ENCODE results near the gene RUVBL2.
"Not testable (repeated sequence)": the region's sequence is repeated elsewhere in the genome, so short reads cannot be mapped to it uniquely, and the experiment has no call there.

Gene RUVBL2

DNA sequence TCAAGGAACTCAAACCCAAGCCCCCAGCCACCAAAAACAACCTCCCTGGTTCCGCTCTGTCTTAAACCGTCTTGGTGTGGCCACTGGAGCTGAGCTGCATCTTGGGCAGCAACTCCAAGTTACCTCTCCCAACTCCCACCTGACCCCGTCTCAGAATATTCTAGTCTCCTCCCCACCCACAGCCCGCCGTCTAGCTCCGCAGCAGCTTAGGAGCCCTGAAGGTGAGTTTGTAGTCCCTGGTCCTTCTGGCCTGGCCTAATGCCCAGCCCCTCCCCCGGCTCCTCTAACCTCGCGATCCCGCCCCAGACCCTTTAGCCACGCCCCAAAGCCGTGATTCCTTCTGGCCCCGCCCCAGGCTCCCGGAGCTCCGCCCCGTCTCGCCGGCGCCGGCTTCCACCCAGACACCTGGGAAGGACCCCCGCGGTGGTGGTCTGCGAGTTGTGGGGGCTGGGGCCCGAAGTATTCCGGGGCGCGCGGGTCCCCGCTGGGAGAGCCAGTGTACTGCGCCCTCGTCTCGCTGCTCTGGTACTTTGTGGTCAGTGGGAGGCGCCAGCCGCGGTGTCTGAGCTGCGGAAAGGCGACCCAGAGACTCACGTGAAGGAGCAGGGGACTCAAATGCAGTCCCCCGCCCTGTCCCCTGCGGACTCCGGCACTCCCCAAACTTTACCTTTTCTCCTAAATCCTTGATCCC is 25.7 kb downstream of the RUVBL2 start:
- POLR2A ChIA-PET (ENCODE audit: low non-redundant PET) = interaction anchor here (0.6 kb wide), 1 partner anchor 11 kb away, joined by 10 read pairs; no protein-coding TSS in a partner anchor
- CTCF ChIA-PET = interaction anchor here (0.6 to 1.2 kb wide), 3 partner anchors 27 to 76 kb away, joined by 3 read pairs; partner anchors contain the start of gene GYS1
- peak; percentile 31 for TF ChIP-seq CTCF (conservative IDR thresholded peaks at IDR 0.05; ENCODE audit: low read depth)
- H3K27ac ChIP-seq = peak overlapping the region; percentile 48
- DNase-seq (ENCODE audit: low spot score) = peak; percentile 70

GRCh38 chr19:49020342-49020741 is 26.7 kb downstream of the RUVBL2 start:
- POLR2A ChIA-PET (ENCODE audit: low non-redundant PET) = no interaction called here
- CTCF ChIA-PET = no interaction called here
- no peak overlapping the region for H3K27ac ChIP-seq
- DNase-seq (ENCODE audit: low spot score) = no peak
- TF ChIP-seq CTCF (conservative IDR thresholded peaks at IDR 0.05; ENCODE audit: low read depth) = no peak

- CTCF ChIA-PET = no interaction called here
- POLR2A ChIA-PET (ENCODE audit: low non-redundant PET) = no interaction called here
- no peak overlapping the region; the same call in 1 of the 2 replicates for H3K27ac ChIP-seq
- TF ChIP-seq CTCF (conservative IDR thresholded peaks at IDR 0.05; ENCODE audit: low read depth) = no peak
- DNase-seq (ENCODE audit: low spot score) = no peak
Measured at GRCh38 chr19:49020931-49021895, 27.5 kb downstream of the RUVBL2 start.

GRCh38 chr19:49022116-49022515 is 28.4 kb downstream of the RUVBL2 start:
- ChIA-PET POLR2A (ENCODE audit: low non-redundant PET) (no interaction called here), CTCF (no interaction called here)
- TF ChIP-seq CTCF (conservative IDR thresholded peaks at IDR 0.05; ENCODE audit: low read depth) = no peak
- no peak overlapping the region for H3K27ac ChIP-seq
- DNase-seq (ENCODE audit: low spot score) = no peak

- DNase-seq (ENCODE audit: low spot score); POLR2A ChIA-PET (ENCODE audit: low non-redundant PET); H3K27ac ChIP-seq; CTCF ChIA-PET: not testable (repeated sequence)
Measured at GRCh38 chr19:49024233-49024632, 30.5 kb downstream of the RUVBL2 start, which contains the start of gene CGB3. CGB3 (minus strand) TSS chr19:49024333; CDS start chr19:49023971, 362 bp downstream.

DNA sequence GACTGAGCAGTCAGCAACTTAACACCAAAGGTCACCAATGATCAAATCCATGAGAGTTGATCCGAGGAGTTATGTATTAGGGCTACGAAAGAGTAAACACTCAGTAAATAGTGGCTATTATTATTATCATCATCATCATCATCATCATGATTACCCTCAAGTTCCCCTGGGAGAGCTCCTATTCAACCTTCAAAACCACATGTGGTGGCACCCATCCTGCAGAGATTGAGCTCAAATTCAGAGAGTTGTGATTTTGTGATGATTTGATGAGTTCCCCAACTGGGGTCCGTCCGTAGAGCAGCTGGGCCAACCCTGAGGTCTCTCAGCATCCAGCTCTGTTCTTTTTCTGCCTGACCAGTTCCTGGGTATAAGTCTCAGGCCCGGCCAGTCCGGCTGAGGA is 31.4 kb downstream of the RUVBL2 start:
- POLR2A ChIA-PET (ENCODE audit: low non-redundant PET); CTCF ChIA-PET: not testable (repeated sequence)

DNA sequence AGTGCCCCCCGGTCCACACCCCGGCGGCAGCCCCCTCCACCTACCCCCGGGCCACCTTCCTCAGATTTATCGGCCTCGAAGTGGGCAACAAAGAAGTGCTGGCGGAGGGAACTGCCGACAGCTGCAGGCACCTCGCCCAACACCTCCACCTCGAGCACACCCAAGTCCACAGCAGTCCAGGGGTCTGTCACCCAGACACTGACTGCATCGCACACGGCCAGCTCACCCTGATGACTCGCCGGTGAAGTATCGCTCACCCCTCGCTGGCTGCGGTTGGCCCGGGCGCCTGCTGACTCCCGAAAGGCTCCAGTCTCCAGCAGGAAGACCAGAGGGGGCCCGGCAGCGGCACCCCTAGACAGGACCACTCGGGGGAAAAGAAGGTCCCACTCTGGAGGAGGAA is 31.9 kb downstream of the RUVBL2 start:
- CTCF ChIA-PET; POLR2A ChIA-PET (ENCODE audit: low non-redundant PET); H3K27ac ChIP-seq; DNase-seq (ENCODE audit: low spot score): not testable (repeated sequence)

More for the DNA sequence above, 31.4 kb downstream of the RUVBL2 start:
- H3K27ac ChIP-seq; DNase-seq (ENCODE audit: low spot score): not testable (repeated sequence)

GRCh38 chr19:49028686-49029085 is 35.0 kb downstream of the RUVBL2 start:
- CTCF ChIA-PET; POLR2A ChIA-PET (ENCODE audit: low non-redundant PET); H3K27ac ChIP-seq; DNase-seq (ENCODE audit: low spot score): not testable (repeated sequence)

GRCh38 chr19:49029749-49030148 is 36.1 kb downstream of the RUVBL2 start:
- POLR2A ChIA-PET (ENCODE audit: low non-redundant PET); CTCF ChIA-PET; DNase-seq (ENCODE audit: low spot score): not testable (repeated sequence)

DNA sequence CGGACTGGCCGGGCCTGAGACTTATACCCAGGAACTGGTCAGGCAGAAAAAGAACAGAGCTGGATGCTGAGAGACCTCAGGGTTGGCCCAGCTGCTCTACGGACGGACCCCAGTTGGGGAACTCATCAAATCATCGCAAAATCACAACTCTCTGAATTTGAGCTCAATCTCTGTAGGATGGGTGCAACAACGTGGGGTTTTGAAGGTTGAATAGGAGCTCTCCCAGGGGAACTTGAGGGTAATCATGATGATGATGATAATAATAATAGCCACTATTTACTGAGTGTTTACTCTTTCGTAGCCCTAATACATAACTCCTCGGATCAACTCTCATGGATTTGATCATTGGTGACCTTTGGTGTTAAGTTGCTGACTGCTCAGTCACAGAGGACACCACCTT is 36.6 kb downstream of the RUVBL2 start:
- H3K27ac ChIP-seq; POLR2A ChIA-PET (ENCODE audit: low non-redundant PET); DNase-seq (ENCODE audit: low spot score); CTCF ChIA-PET: not testable (repeated sequence)

More at GRCh38 chr19:49029749-49030148, 36.1 kb downstream of the RUVBL2 start:
- not testable (repeated sequence) for H3K27ac ChIP-seq

Data from RWPE1 (cell line).